ENCODE data around the gene ARSK. TPM values are rescaled to one million over a fixed set of nuclear protein-coding genes. Genes with fewer than 3 reads are reported as not detected.

ARSK gene
- total and polyA plus RNA-seq, 2 experiments from 2014 or later, result 11.1 to 12.2 TPM

GRCh38 chr5:95562282-95562681, 7.4 kb downstream of the ARSK start:
- H3K4me3 ChIP-seq, result no peak overlapping the region
- peaks cover 8% of the 10 kb centered on the region for H3K36me3 ChIP-seq
- no peak for DNase-seq (ENCODE audit: low read depth in 1 of 2, low spot score in 1 of 2)
- no peaks in the 10 kb centered on the region for H3K9me3 ChIP-seq (ENCODE audit: low read depth)
- no peak overlapping the region for H3K27ac ChIP-seq
- H3K4me1 ChIP-seq (ENCODE audit: low read depth), result no peaks in the 10 kb centered on the region
- no peak for TF ChIP-seq CTCF (IDR thresholded peaks at IDR 0.05; ENCODE audit: low read depth, low read length)
- H3K27me3 ChIP-seq, result no peaks in the 10 kb centered on the region

GRCh38 chr5:95563367-95563766, 8.5 kb downstream of the ARSK start:
- no peak overlapping the region for H3K4me3 ChIP-seq
- peaks cover 13% of the 10 kb centered on the region for H3K36me3 ChIP-seq
- no peaks in the 10 kb centered on the region for H3K9me3 ChIP-seq (ENCODE audit: low read depth)
- H3K27ac ChIP-seq, result no peak overlapping the region
- no peaks in the 10 kb centered on the region for H3K4me1 ChIP-seq (ENCODE audit: low read depth)
- no peaks in the 10 kb centered on the region for H3K27me3 ChIP-seq
- DNase-seq (ENCODE audit: low read depth in 1 of 2, low spot score in 1 of 2), result no peak
- TF ChIP-seq CTCF (IDR thresholded peaks at IDR 0.05; ENCODE audit: low read depth, low read length), result no peak

- Histone ChIP-seq H3K4me1 (ENCODE audit: low read depth) (no peaks in the 10 kb centered on the region), H3K4me3 (no peak overlapping the region), H3K27me3 (no peaks in the 10 kb centered on the region), H3K27ac (no peak overlapping the region), H3K9me3 (ENCODE audit: low read depth) (no peaks in the 10 kb centered on the region), H3K36me3 (peaks cover 19% of the 10 kb centered on the region)
- DNase-seq (ENCODE audit: low read depth in 1 of 2, low spot score in 1 of 2), result no peak
- no peak for TF ChIP-seq CTCF (IDR thresholded peaks at IDR 0.05; ENCODE audit: low read depth, low read length)
Measured at GRCh38 chr5:95564450-95564849, 9.5 kb downstream of the ARSK start.

- Histone ChIP-seq H3K27ac (no peak overlapping the region), H3K4me3 (no peak overlapping the region), H3K27me3 (no peaks in the 10 kb centered on the region), H3K4me1 (ENCODE audit: low read depth) (no peaks in the 10 kb centered on the region), H3K36me3 (peaks cover 19% of the 10 kb centered on the region), H3K9me3 (ENCODE audit: low read depth) (no peaks in the 10 kb centered on the region)
- TF ChIP-seq CTCF (IDR thresholded peaks at IDR 0.05; ENCODE audit: low read depth, low read length), result no peak
- DNase-seq (ENCODE audit: low read depth in 1 of 2, low spot score in 1 of 2), result peak in 1 of 2 donors; percentile 10
Measured at GRCh38 chr5:95565280-95565920, 10.5 kb downstream of the ARSK start.

GRCh38 chr5:95572016-95572415, 17.1 kb downstream of the ARSK start:
- Histone ChIP-seq H3K4me1 (ENCODE audit: low read depth) (no peaks in the 10 kb centered on the region), H3K4me3 (no peak overlapping the region), H3K27me3 (no peaks in the 10 kb centered on the region), H3K9me3 (ENCODE audit: low read depth) (peaks cover 2% of the 10 kb centered on the region), H3K36me3 (peaks cover 11% of the 10 kb centered on the region), H3K27ac (no peak overlapping the region)
- no peak for TF ChIP-seq CTCF (IDR thresholded peaks at IDR 0.05; ENCODE audit: low read depth, low read length)
- no peak for DNase-seq (ENCODE audit: low read depth in 1 of 2, low spot score in 1 of 2)
